Heart right ventricle (tissue), 16 donors: Measurements from ENCODE around the gene ASPN. TPM values are rescaled to one million over a fixed set of nuclear protein-coding genes. Genes with fewer than 3 reads are reported as not detected.

Experiments used
- ATAC-seq, 8 donors: fragments of 200-7000 bp; cut with Tn5 transposase; one replicate each; pipeline ENCODE4 v1.9.1; 2020; ENCODE audit warnings: mild to moderate bottlenecking in 8 of 8, moderate library complexity in 8 of 8, moderate number of reproducible peaks in 1 of 8
- DNase-seq, 2 donors: peaks; one replicate each; pipeline ENCODE4 v3.0.0-alpha.2; 2020
- H3K27ac ChIP-seq, 10 donors: fragments of 200-600 bp; sonication (generic) in 2 of 10; one replicate each; pipeline versions ENCODE4 v1.5.0 to v1.8.0; 2020 to 2022; ENCODE audit warnings: mild to moderate bottlenecking in 3 of 10
- H3K27me3 ChIP-seq, 7 donors: fragments of 200-600 bp; one replicate each; pipeline ENCODE4 v1.8.0; 2021 to 2022; ENCODE audit warnings: mild to moderate bottlenecking in 2 of 7
- H3K36me3 ChIP-seq, 9 donors: fragments of 200-600 bp; sonication (generic) in 1 of 9; one replicate each; pipeline versions ENCODE4 v1.5.0 to v1.8.0; 2020 to 2022; ENCODE audit warnings: mild to moderate bottlenecking in 2 of 9
- H3K4me1 ChIP-seq, 9 donors: fragments of 200-600 bp; sonication (generic) in 1 of 9; one replicate each; pipeline versions ENCODE4 v1.5.0 to v1.8.0; 2020 to 2022; ENCODE audit warnings: mild to moderate bottlenecking in 4 of 9
- H3K4me3 ChIP-seq, 10 donors: fragments of 200-600 bp; sonication (generic) in 2 of 10; one replicate each; pipeline versions ENCODE4 v1.5.0 to v1.8.0; 2020 to 2022; ENCODE audit warnings: mild to moderate bottlenecking in 7 of 10, moderate library complexity in 2 of 10
- H3K9me3 ChIP-seq, 11 donors: fragments of 200-600 bp in 10 of 11; sonication (generic) in 2 of 11; one replicate each; pipeline versions ENCODE4 v1.5.0 to v1.8.0; 2013 to 2022; ENCODE audit warnings: mild to moderate bottlenecking in 2 of 11, control low read depth in 1 of 11, moderate library complexity in 1 of 11
- WGBS, 2 donors: extraction: QIAGEN DNeasy Blood & Tissue Kit; methylation state at CpG; one replicate each; pipeline ENCODE4 v1.1.7; 2013; ENCODE audit warnings: inconsistent platforms in 1 of 2; 5-methylcytosine and 5-hydroxymethylcytosine counted together
- intact Hi-C, 10 donors: fragments of 100-400 bp; cut with DNase I; formaldehyde crosslinking; loops; one replicate each; pipeline versions ENCODE4 v1.11.1 to v1.14.2; 2022
- polyA plus RNA-seq, 2 donors: library from polyadenylated mRNA; stranded (reverse); fragments of 200-250 nt; gene quantifications; one replicate each; pipeline ENCODE4 v1.2.3, GENCODE V29; 2013
- total RNA-seq, 10 donors: library from RNA; stranded (reverse); fragmentation: NEBNext Ultra II Directional in 3 of 10; extraction: Animal tissue kit (Norgen Biotek cat#: 25700) in 3 of 10; gene quantifications; one replicate each; pipeline versions ENCODE4 v1.2.1 to v1.2.4, GENCODE V29; 2021 to 2023
- TF ChIP-seq, protein P1 (sequence below), 9 donors: fragments of 200-600 bp; sonication (generic) in 2 of 9; IDR thresholded peaks; one replicate each; pipeline versions ENCODE4 v1.5.0 to v1.8.0; 2021 to 2022; ENCODE audit warnings: antibody characterized with exemption in 9 of 9, mild to moderate bottlenecking in 5 of 9, moderate library complexity in 1 of 9
- donor health status: Arrhythmogenic right ventricular cardiomyopathy.
- donor health status: ischemic (EF 13 %, LVEDD 7.1; RV severe dilation, severe dysfunction).
- donor health status: healthy with polysubstance abuse.
- donor health status: DM: no; HTN: yes; CAD: no.
- donor health status: DM: no; HTN: no; CAD: no.
- donor health status: ischemic (EF 25% LVEDD 6.9; RV normal size, moderate dysfunction).
- donor health status: ischemic (EF 25% LVEDD 5.7; RV mildly dilated, moderate dysfunction).
- donor health status: healthy.
- donor health status: DM: yes; HTN: yes; CAD: no.
- donor health status: Ischemic cardiomyopathy.
- donor health status: ischemic (EF 35%, LVEDD 5.7; RV mildly dilated, moderate dysfunction).
- donor health status: nonischemic (EF 11% LVEDD 7.7; RV severe dilation, severe dysfunction).
- donor health status: DM: yes; HTN: yes; CAD: no.
- donor health status: PGD.
- donor health status: ischemic (EF 29% LVEDD 5.4; RV normal size, mild dysfunction).
- donor health status: nonischemic (EF 23%, LVEDD 6.1; RV moderate dilation, normal function).

The ASPN gene
- total and polyA plus RNA-seq, 12 donors, result 2.3 to 29.6 (median 16.9) TPM

DNA sequence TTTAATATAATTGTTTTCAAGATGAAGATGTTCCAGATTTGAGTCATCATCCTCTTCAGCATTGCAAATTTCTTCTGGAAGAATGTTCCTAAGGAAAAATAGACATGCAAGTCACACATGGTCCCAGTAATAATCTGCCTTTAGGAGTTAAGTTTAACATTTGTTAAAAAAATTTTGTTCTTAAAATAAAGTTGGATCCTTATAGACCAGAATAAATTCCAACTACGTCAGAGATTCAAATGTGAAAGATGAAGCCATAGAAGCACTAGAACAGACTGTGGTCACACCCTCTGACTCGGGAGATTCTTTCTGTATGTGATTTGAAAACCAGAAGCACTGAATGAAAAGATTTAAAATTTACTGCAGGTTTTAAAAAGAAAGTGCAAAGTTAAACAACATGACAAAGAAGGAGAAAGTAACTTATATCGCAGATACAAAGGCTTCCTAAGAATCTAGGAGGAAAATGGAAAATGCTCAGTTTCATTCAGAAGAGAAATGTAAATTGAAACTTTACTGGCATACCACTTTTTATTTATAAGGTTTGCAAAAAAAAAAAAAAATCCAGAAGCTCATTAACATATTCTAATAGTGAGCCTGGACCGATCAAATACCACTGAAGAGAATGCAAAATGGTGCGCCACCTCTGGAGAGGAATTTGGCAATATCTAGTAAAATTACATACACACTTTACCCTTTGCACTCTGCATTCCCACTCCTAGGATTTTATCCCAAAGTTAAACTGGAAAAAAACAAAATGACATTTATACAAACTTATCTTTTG lies 14.3 kb upstream of the ASPN start:
- peak overlapping the region in 1 of 10 donors; percentile 5 for H3K27ac ChIP-seq
- H3K4me1 ChIP-seq, result peaks cover 0 to 17% (median 0%) of the 10 kb centered on the region in 9 donors
- no peaks in the 10 kb centered on the region for H3K9me3 ChIP-seq
- intact Hi-C loops, result no loop called here
- peaks cover 0 to 27% (median 0%) of the 10 kb centered on the region in 9 donors for H3K36me3 ChIP-seq
- no peak overlapping the region for H3K4me3 ChIP-seq
- TF ChIP-seq, protein P1, sequence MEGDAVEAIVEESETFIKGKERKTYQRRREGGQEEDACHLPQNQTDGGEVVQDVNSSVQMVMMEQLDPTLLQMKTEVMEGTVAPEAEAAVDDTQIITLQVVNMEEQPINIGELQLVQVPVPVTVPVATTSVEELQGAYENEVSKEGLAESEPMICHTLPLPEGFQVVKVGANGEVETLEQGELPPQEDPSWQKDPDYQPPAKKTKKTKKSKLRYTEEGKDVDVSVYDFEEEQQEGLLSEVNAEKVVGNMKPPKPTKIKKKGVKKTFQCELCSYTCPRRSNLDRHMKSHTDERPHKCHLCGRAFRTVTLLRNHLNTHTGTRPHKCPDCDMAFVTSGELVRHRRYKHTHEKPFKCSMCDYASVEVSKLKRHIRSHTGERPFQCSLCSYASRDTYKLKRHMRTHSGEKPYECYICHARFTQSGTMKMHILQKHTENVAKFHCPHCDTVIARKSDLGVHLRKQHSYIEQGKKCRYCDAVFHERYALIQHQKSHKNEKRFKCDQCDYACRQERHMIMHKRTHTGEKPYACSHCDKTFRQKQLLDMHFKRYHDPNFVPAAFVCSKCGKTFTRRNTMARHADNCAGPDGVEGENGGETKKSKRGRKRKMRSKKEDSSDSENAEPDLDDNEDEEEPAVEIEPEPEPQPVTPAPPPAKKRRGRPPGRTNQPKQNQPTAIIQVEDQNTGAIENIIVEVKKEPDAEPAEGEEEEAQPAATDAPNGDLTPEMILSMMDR (IDR thresholded peaks at IDR 0.05), result no peak
- H3K27me3 ChIP-seq, result no peaks in the 10 kb centered on the region
- DNase-seq (no peak), ATAC-seq (peak in 1 of 8 donors; percentile 38)
- WGBS, 2 donors, result 78 to 79% methylated on average over 5 of the region's 5 CpGs

DNA sequence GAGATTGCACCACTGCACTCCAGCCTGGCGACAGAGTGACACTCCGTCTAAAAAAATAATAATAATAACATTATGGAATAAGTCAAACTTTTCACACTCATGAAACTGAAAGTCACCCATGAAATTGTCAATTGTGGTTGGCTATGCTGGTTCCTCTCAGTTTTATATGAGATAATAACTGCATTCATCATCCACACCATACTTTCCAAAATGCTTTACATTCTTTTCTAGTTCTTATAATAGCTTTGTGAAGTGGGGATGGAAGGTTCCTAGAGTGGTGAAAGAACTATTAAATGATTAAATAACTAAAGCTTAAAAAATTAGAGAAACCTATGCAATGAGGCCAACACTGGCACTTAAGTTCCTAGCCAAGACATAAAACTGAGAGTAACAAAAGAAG lies 12.6 kb upstream of the ASPN start:
- TF ChIP-seq, protein P1 (IDR thresholded peaks at IDR 0.05), result no peak
- Histone ChIP-seq H3K27ac (no peak overlapping the region), H3K4me1 (peaks cover 0 to 14% (median 0%) of the 10 kb centered on the region in 9 donors), H3K27me3 (no peaks in the 10 kb centered on the region), H3K4me3 (no peak overlapping the region), H3K36me3 (peaks cover 0 to 27% (median 0%) of the 10 kb centered on the region in 9 donors), H3K9me3 (no peaks in the 10 kb centered on the region)
- intact Hi-C loops, result no loop called here
- DNase-seq, result no peak
- WGBS, 2 donors, result 81 to 89% methylated on average over 2 of the region's 2 CpGs
- ATAC-seq, result no peak

DNA sequence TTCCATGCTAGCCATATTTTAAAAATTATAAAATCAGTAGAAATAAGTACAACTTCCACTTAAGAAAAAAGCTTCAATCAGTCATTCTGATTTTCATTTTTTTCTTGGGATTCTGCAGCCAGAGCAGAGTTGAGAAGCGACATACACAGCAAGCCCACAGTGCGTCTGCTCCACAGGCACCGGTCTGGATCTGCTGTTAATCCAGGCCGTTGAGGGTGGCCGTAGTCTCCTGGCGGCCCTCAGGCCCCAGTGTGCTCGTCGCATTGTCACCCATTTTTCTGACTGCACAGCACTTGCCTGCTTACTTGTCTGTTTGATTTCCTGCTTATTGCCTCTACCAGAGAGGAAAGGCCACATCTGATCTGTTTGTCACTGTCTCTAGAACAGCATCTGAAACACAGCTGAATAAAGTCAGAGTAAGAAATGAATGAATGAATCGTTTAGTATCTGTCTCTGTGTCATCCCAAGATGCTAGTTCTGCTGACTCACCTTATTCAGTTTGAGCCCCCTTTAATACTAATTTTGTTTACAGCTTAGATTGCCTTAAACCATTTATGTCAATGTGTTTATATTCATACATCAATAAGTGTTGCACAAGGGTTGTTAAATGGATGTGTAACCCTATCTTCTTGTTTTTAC lies 11.6 kb upstream of the ASPN start:
- ATAC-seq (no peak), DNase-seq (no peak)
- 89 to 90% methylated on average over 9 of the region's 9 CpGs for WGBS, 2 donors
- no peaks in the 10 kb centered on the region for H3K9me3 ChIP-seq
- intact Hi-C loops, result no loop called here
- TF ChIP-seq, protein P1 (IDR thresholded peaks at IDR 0.05), result no peak
- H3K27me3 ChIP-seq, result no peaks in the 10 kb centered on the region
- no peak overlapping the region for H3K27ac ChIP-seq
- peaks cover 0 to 17% (median 4%) of the 10 kb centered on the region in 9 donors for H3K4me1 ChIP-seq
- peaks cover 0 to 27% (median 0%) of the 10 kb centered on the region in 9 donors for H3K36me3 ChIP-seq
- no peak overlapping the region for H3K4me3 ChIP-seq

DNA sequence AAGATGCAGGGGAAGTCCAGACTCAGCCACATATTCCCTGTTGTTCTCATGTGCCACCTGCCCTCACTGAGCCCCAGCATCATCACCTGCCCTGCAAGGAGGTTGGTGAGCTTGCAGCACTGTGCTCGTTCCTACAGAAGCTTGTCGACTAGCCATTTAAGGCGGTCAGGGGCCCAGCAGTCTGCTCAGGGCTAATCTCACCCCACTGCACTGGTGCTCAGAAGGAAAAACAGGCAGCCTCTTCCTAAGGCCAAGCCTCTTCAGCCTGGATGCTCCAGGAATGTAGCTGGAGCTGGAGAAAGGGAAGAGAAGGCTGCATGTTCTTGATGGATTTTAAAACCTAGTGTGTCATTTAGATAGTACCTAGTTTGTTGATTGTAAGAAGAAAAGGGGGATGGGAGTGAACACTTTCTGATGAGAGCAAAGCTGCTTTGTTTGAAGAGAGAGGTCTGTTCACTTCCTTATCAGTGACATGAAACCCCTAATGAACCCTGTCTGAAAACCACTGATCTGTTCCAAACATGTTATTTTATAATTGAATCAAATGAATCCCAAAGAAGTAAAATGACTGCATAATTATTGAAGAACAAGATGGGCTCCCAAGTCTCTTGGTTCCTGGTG lies 10.6 kb upstream of the ASPN start:
- DNase-seq, result no peak
- 33 to 59% methylated on average over 3 of the region's 3 CpGs for WGBS, 2 donors
- Histone ChIP-seq H3K36me3 (peaks cover 0 to 27% (median 0%) of the 10 kb centered on the region in 9 donors), H3K4me1 (peaks cover 0 to 17% (median 11%) of the 10 kb centered on the region in 9 donors), H3K9me3 (no peaks in the 10 kb centered on the region), H3K27me3 (no peaks in the 10 kb centered on the region), H3K27ac (no peak overlapping the region), H3K4me3 (no peak overlapping the region)
- intact Hi-C loops, result no loop called here
- TF ChIP-seq, protein P1 (IDR thresholded peaks at IDR 0.05), result no peak
- no peak for ATAC-seq
